Measurements from ENCODE around the gene NFATC1.

NFATC1 gene

DNA sequence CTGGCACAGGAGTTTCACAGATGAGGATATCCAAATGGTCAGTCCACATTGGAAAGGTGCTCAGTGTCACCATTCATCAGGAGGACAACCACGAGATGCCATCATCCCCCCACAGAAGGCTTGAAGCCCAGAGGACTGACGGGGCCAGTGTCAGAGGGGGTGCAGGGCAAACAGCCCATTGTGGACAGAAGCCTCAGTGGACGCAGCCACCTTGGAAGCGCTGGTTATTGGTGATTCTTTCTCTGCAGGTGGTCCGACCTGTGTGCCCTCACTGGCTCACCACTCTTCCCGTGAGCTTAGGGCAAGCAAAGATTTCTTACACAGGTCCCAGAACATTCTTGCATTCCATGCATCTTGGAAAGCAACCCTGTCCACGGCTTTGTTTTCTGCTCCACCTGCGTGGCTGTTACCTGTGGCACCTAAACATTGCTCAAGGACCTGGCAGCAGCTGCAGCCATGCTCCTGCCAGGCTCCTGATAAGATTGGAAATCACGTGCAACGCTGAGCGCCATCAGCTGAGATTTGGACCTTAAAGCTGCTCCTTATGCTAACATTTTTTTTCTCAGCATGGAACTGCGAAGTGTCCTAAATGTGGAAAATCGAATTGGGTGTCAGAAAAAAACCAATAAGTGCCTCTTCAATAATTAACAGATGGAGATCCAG is 172.9 kb downstream of the NFATC1 start:
- DNase-seq (ENCODE audit: low read depth in 3 of 3, low spot score in 1 of 3) = no peak

GRCh38 chr18:79569720-79570119 is 174.0 kb downstream of the NFATC1 start:
- DNase-seq (ENCODE audit: low read depth in 3 of 3, low spot score in 1 of 3) = no peak

- DNase-seq (ENCODE audit: low read depth in 3 of 3, low spot score in 1 of 3) = no peak
These were observed 174.8 kb downstream of the NFATC1 start for GRCh38 chr18:79570266-79571201.

- DNase-seq (ENCODE audit: low read depth in 3 of 3, low spot score in 1 of 3) = no peak
These were observed 175.7 kb downstream of the NFATC1 start for GRCh38 chr18:79571211-79572092.

DNA sequence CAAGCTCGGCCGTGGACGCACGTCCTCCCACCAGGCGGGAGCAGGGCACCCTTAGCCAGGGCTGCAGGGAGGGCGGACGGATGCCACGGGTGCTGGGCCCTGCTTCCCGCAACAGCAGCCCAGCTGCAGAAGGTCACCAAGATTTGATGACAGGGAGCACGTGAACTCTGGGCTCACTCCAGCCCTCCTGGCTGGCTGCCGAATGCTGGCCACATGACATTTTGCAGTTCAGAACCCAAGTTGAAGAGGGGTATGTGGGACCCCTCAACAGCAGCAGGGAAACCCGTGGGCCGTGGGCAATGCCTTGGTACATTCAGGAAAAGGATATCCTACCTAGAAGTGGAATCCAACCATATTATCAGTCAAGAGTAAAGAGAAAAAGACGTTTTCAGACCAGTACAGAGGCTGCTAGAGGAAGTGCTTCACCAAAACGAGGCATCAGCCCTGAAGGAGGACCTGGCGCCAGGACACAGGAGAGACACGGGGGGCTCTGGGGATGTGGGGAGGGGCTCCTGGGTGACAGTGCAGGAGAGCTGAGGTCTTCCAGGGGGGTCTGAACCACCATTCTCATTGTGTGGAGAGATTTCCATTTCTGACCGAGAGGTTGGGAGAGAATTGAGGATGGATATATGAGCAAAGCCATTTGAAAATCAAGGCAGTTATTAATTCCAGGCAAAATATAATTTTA is 176.5 kb downstream of the NFATC1 start:
- DNase-seq (ENCODE audit: low read depth in 3 of 3, low spot score in 1 of 3) = no peak

GRCh38 chr18:79572848-79573451 is 177.2 kb downstream of the NFATC1 start:
- DNase-seq (ENCODE audit: low read depth in 3 of 3, low spot score in 1 of 3) = no peak

DNA sequence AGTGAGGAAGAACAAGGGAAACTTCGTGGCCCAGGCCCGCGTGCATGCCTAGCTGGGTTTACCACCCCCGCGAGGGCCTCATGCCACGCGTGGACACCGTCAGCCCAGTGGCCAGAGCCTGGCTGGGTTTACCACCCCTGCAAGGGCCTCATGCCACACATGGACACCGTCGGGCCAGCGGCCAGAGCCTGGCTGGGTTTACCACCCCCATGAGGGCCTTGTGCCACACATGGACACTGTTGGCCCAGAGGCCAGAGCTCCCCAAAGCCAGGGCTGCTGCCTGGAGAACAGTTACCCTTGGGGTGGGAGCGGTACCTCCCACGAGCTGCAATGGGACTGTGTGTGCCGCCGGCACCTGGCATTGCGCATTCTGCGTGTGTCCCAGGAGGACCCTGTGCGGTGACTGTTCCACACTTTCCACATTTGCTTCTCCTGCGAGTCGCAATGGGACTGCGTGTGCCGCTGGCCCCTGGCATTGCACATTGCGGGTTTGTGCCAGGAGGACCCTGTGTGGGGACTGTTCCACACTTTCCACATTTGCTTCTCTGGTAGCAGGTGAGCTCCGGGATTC is 178.3 kb downstream of the NFATC1 start:
- no peak for DNase-seq (ENCODE audit: low read depth in 3 of 3, low spot score in 1 of 3)

- DNase-seq (ENCODE audit: low read depth in 3 of 3, low spot score in 1 of 3) = no peak
These were observed 179.3 kb downstream of the NFATC1 start for GRCh38 chr18:79574938-79575525.

- DNase-seq (ENCODE audit: low read depth in 3 of 3, low spot score in 1 of 3) = no peak
These were observed 180.4 kb downstream of the NFATC1 start for GRCh38 chr18:79575891-79576685.

DNA sequence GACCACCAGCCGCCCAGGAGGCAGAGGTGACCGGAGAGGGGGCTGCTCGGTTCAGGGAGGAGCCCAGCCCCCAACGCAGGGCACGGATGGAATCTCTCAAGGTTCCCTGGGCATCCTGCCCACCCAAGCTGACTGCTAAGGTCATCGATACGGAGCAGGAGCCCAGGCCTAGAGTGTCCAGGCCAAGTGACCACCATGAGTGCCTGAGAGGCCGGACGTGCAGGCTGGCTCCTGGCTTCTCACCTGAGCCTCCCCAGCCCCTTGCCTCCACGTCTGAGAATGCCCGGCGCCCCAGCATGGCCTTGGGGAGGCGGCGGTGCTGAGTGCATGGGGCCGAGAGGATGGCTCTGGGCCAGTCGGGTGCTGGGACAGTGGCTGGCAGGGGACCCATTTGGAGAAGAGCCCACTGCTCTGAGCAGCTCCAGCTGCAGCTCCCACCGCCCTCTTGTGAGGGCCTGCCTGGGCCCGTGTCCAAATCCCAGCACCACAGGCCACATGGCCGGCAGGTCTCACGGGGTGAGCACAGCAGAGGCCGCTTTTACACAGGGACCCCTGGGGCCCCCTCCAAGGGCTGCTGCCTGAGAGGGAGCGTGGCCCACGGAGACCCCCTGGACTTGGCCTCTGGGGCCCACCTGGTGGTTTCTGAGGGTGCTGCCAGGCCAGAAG is 181.1 kb downstream of the NFATC1 start:
- no peak for DNase-seq (ENCODE audit: low read depth in 3 of 3, low spot score in 1 of 3)

- DNase-seq (ENCODE audit: low read depth in 3 of 3, low spot score in 1 of 3) = no peak
These were observed 182.0 kb downstream of the NFATC1 start for GRCh38 chr18:79577451-79578395.

- no peak for DNase-seq (ENCODE audit: low read depth in 3 of 3, low spot score in 1 of 3)
These were observed 182.9 kb downstream of the NFATC1 start for GRCh38 chr18:79578396-79579260.

All from stimulated activated CD4-positive, alpha-beta T cell treated with anti-CD3 and anti-CD28 coated beads, TNF-alpha, amount 100 ng/mL, for 1 hour (primary cell).